GM18520 (cell line): ENCODE measurements around the gene AP1G1.

Source experiments
- ATAC-seq: cut with Tn5 transposase; IDR thresholded peaks from one replicate; pipeline ENCODE4 v1.9.1; 2021; ENCODE audit not compliant: unreplicated experiment

Gene AP1G1

GRCh38 chr16:71758293-71758760 lies 50.3 kb downstream of the AP1G1 start:
- no peak for ATAC-seq

GRCh38 chr16:71754652-71755051 lies 54.0 kb downstream of the AP1G1 start:
- no peak for ATAC-seq

- ATAC-seq = no peak
These were observed 54.5 kb downstream of the AP1G1 start for GRCh38 chr16:71754108-71754507.

GRCh38 chr16:71748226-71748625 lies 60.4 kb downstream of the AP1G1 start:
- no peak for ATAC-seq

GRCh38 chr16:71746442-71747046 lies 62.1 kb downstream of the AP1G1 start:
- no peak for ATAC-seq

- no peak for ATAC-seq
These were observed 69.8 kb downstream of the AP1G1 start for GRCh38 chr16:71738855-71739254.

- no peak for ATAC-seq
These were observed 71.1 kb downstream of the AP1G1 start for GRCh38 chr16:71737501-71737900.

- no peak for ATAC-seq
These were observed 74.1 kb downstream of the AP1G1 start for GRCh38 chr16:71734511-71734910.

- ATAC-seq = no peak
These were observed 76.0 kb downstream of the AP1G1 start for GRCh38 chr16:71732587-71732986.

GRCh38 chr16:71727551-71728324 lies 80.9 kb downstream of the AP1G1 start:
- ATAC-seq = no peak

- no peak for ATAC-seq
These were observed 81.9 kb downstream of the AP1G1 start for GRCh38 chr16:71726476-71727315.

GRCh38 chr16:71724320-71724751 lies 84.3 kb downstream of the AP1G1 start, which contains the start of gene PHLPP2:
Gene PHLPP2 (minus strand): TSS chr16:71724701. CDS start chr16:71714795, 9,906 bp downstream.
- ATAC-seq = no peak

GRCh38 chr16:71723537-71724319 lies 84.9 kb downstream of the AP1G1 start:
- peak; percentile 74 for ATAC-seq

- ATAC-seq = peak; percentile 23
These were observed 85.7 kb downstream of the AP1G1 start for GRCh38 chr16:71722801-71723536.

- no peak for ATAC-seq
These were observed 87.4 kb downstream of the AP1G1 start for GRCh38 chr16:71721066-71721740.

GRCh38 chr16:71712501-71712900 lies 96.1 kb downstream of the AP1G1 start:
- ATAC-seq = no peak

- no peak for ATAC-seq
These were observed 96.8 kb downstream of the AP1G1 start for GRCh38 chr16:71711789-71712188.

GRCh38 chr16:71709229-71709781 lies 99.3 kb downstream of the AP1G1 start:
- no peak for ATAC-seq

- ATAC-seq = no peak
These were observed 99.9 kb downstream of the AP1G1 start for GRCh38 chr16:71708696-71709095.
